Cerebellar cortex (tissue), 1 donor: ENCODE results near the gene ARHGAP28.
A peak's percentile ranks its signal among the peaks of the same experiment; 100 is the strongest.

Experiments used
- DNase-seq: peaks from one replicate; pipeline ENCODE4 v3.0.0-alpha.2; 2015; ENCODE audit warnings: low spot score

Gene ARHGAP28

DNA sequence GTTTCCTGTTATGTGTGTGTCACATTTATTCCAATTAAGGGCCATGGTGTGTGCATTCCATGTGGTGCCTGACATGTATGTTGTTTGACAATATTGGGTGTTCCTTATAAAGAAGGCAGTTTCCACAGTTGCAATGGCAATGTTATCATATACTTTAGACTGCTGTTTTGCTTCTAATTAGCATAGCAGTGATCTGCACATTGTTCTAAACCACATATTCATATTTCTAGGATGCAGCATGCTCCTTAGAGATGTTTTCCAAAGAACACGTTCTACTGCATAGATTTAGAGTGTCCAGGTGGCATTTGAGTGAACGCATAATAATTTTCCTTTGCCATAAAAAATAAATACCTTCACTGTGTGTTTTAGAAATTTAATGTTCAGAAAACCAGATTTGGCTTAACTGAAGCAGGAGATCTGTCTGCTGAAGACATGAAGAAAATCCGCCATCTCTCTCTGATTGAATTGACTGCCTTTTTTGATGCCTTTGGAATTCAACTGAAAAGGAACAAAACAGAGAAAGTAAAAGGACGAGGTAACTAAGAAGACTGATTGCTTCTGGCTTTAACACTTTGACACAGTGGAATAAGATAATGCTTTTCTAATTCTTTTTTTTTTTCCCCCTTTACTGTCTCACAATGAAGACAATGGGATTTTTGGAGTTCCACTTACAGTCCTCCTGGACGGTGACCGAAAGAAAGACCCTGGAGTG is 143.7 kb downstream of the ARHGAP28 start:
- no peak for DNase-seq

DNA sequence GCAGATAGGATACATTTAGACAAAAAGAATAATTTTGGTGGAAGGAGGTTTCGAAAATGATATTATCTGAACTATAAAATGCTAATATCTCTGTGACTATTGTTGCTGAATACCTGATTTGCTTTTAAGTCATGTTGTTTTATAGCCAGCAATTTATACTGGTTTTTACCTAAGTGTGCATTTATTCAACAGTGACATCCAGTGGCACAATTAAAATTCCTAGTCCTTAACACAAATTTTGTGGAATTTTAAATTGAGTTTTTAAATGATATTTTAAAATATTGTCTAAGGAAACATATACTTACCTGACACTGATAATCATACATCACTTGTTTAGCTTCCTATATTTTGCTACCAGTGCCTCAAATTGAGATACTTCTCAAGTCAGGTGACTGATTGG is 144.8 kb downstream of the ARHGAP28 start:
- DNase-seq: no peak

GRCh38 chr18:6875749-6876148 is 146.2 kb downstream of the ARHGAP28 start:
- no peak for DNase-seq

DNA sequence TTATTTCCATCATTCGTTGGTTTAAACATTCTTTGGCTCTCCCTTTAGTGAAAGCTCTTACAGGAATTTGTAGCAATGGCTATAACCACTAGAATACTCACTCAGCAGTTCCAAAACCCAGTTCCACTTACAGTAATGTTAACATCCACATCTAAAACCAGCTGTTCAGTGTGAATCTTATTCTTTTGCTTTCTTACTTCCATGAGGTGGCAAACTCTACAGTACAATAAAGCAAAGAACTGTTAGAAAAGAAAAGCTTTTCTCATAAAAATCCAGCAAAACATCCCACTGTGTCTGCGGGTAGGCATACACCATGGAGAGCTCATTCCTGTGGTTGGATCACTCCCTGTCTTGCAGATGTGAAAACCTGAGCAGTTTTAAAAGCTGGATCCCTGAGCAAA is 147.1 kb downstream of the ARHGAP28 start:
- no peak for DNase-seq

GRCh38 chr18:6877288-6877687 is 147.8 kb downstream of the ARHGAP28 start:
- DNase-seq: no peak

GRCh38 chr18:6878556-6879297 is 149.2 kb downstream of the ARHGAP28 start:
- DNase-seq: no peak

DNA sequence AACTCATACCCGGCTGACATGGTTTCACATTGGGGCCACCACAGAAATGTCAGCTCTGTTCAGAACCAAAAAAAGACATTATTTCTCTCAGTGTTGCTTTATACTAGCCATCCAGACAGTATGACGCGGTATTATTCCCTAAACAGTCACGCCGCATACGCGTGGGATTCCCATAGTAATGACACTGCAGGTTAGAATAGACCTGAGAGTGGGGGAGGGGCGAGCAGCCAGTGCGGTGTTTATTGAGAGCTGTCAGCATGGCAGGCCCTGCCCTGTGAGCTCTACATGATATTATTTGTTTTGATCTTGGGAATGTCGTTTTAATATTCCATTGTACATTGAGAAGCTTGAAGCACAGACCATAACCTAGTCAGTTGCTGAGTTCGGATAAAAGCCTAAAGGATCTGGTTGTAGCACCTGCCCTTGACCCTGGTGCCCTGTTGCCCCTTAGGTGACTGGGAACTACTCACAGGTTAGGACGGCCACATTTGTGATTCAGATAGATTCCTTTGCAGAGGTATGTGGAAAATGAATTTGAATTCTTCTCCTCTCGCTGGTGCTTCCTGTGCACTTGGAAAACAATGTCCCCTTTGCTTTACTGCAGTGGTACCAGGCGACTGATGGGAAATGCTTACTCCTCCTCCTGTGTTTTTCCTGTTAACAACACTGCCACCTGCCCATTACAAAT is 150.1 kb downstream of the ARHGAP28 start:
- no peak for DNase-seq

GRCh38 chr18:6881034-6881820 is 151.7 kb downstream of the ARHGAP28 start:
- DNase-seq: no peak

- DNase-seq: no peak
These were observed 152.9 kb downstream of the ARHGAP28 start for GRCh38 chr18:6882401-6882800.

DNA sequence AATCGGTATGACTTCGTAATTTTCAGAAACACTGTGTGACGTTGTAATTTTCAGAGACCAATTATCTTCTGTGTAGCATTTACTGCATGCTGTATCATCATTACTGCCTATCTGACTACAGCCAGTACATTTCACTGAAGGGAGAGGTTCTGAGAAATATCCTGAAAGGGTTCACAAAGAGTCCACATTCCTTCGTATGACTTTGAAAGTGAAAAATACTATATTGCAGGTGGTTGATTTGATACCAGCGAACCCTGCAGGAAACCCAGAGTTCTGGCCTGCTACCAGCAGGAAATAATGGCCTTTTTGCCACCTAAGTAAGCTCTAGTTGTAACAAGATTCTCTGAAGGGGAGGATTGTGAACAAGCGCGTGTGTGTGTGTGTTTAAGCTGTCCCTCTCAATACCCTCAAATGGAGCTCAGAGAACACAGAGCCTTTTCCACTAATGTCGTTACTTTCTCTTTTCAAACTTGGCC is 155.5 kb downstream of the ARHGAP28 start:
- no peak for DNase-seq

DNA sequence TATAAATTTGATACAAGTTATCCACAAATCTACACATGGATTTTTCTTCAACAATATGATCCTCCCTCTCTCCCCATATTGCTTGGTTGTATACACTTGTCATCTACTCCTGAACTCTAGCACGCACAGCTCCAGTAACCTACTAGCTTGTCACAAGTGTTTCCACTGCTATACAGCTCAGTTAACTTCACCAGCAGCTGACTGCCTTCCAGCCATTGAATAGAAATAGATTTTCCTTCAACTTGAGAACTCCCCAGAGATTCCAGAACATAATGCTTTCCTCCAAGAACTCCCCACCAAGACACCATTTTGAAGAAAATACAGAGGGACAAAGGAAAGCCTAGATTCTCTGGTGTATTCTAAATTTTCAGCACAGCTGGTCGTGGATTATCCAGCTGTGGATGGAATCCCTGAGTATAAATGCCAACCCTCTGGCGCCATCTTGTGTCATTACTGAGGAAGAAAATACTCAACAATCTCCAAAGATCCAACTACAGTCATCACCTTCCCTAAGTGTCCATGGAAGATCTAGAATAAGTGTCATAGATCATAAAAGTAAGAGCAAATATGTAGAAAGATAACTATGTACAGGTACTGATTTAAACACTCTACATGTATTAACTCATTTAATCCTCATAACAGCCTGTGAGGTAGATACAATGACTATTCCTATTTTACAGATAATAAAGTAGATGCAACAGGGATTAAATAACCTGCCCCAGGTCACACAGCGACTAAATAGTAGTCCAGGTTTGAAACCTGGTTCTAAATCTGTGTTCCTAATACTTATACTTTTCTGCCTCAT is 156.7 kb downstream of the ARHGAP28 start:
- peak; percentile 48 for DNase-seq

- peak; percentile 98 for DNase-seq
These were observed 157.3 kb downstream of the ARHGAP28 start for GRCh38 chr18:6886797-6887330.

DNA sequence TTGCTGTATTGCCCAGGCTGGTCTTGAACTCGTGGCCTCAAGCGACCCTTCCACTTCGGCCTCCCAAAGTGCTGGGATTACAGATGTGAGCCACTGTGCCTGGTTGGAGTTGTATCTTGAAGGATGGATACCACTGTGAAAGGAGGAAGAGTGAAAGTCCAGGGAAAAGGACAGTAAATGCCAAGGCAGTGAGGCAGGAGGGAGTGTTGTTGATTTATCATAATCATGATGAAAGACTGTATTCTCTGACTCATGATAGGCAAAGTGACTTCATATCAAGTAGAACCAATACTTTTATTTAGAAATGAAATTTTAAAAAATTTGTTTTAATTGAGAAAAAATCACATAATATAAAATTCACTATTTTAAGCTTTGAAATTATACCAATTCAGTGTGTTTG is 162.3 kb downstream of the ARHGAP28 start:
- DNase-seq: no peak

DNA sequence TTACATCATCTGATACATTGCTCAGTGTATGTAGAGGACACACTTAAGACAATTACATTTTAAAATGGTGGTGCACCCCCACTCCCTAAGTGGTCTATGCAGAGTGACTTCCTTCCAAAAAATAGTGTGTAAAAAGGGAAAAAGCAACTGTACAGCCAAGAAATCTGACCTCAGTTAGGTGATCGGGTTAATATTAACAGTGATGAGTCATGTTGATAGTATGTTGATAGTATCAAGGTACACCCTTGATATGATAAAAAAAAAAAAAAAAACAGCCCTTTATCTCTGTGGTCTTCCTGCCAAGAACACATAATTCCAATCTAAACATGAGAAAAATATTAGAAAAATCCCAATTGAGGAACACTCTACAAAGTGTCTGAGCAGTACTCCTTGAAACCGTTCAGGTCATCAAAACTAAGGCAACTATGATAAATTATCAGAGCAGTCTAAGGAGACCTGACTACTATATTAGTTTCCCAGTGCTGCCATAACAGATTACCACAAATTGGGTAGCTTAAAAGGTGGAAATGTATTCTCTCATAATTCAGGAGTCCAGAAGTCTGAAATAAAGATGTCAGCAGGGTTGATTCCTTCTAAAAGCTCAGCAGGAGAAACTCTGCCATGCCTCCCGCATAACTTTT is 171.9 kb downstream of the ARHGAP28 start:
- no peak for DNase-seq

- no peak for DNase-seq
These were observed 187.6 kb downstream of the ARHGAP28 start for GRCh38 chr18:6917072-6917471.

DNA sequence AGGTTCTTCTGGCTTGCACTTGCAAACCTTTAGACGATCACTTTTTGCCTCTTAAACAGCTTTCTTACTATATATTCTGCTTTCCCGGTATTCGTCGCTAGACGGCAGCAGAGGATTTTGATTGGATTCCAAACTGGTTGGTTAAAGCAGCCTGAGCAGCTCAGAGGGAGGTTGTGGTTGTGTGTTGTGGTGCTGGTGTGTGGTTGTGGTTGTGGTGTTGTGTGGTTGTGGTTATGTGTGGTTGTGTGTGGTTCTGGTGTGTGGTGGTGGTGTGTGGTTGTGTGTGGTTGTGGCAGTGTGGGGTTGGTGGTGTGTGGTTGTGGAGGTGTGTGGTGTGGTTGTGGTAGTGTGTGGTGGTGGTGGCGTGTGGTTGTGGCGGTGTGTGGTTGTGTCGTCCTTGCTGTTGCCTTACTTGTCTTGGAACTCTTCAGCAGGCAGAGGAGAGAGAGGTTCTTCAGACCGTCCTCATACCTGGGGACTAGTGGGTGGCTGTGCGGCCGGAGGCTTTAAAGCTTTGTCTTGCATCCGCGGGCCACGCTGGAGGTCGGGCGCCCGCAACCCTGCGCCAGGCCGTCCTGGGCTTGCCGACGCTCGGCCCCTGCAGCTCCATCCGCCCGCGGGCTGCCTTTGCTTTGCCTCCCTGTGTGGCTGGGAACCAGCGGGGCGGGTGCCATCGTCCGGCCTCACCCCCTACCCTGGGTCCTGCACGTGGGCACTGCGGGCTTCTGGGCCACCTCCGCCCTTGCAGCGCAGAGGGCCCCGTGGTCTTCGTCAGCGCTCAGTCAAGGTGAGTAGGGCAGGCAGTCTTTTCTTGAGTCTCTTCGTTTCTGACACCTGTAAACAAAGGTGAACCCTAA is 190.8 kb downstream of the ARHGAP28 start:
- peak; percentile 50 for DNase-seq

- peak; percentile 99 for DNase-seq
These were observed 192.1 kb downstream of the ARHGAP28 start for GRCh38 chr18:6921571-6921970.

- DNase-seq: no peak
These were observed 193.7 kb downstream of the ARHGAP28 start for GRCh38 chr18:6923220-6923619.

GRCh38 chr18:6927153-6927552 is 197.6 kb downstream of the ARHGAP28 start:
- DNase-seq: no peak
